GM18520 (cell line): ENCODE data around the gene SLC39A11.

ENCODE experiments used
- ATAC-seq: cut with Tn5 transposase; IDR thresholded peaks from one replicate; pipeline ENCODE4 v1.9.1; 2021; ENCODE audit not compliant: unreplicated experiment

Gene SLC39A11

GRCh38 chr17:72671016-72671415 lies 421.5 kb downstream of the SLC39A11 start:
- no peak for ATAC-seq

DNA sequence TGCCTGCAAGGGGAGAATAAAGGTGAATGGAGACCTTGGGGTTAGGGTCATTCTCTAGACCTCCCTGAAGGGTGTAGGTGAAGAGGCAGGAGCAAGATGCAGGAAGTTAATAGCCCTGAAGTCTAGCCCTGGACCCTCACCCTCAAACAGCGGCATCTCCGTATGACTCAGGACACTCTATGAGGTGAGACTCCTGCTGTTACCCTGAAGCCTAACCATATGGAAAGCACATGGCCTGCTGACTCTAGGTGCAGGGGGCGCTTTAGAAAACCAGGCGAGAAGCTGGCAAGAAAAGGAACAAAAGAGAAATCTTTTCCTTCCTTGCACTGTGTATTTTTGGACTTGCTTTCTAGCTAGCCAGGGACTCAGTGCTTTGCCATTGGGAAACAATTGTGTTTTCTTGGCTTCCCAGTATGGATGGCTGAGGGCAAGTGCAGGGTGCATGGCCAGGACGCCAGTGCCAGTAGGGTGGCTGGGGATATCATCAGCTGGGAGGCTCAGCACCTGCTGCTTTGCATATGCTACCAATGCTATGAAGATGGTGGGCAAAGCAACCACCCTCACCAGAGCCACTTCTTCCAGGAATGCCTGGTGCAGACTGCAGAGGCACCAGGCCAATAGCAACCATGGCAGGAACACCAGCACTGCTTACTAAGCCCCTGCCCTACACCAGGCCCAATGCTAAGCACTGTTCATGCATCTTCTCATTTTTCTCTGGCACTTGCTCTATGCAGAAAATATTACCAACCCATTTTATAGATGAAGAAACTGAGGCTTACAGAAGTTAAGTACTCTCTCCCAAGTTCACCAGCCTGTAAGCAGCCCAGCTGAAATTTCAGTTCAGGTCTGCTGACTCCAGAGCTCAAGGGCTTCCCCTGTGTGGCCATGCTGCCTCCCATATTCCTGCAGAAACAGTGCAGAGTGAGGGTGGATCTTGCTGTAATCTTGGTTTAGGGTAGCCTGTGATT lies 425.1 kb downstream of the SLC39A11 start:
- ATAC-seq = no peak

GRCh38 chr17:72665852-72666851 lies 426.3 kb downstream of the SLC39A11 start:
- ATAC-seq = no peak

GRCh38 chr17:72662827-72663190 lies 429.7 kb downstream of the SLC39A11 start:
- ATAC-seq = no peak

- ATAC-seq = no peak
Measured at GRCh38 chr17:72661945-72662826, 430.3 kb downstream of the SLC39A11 start.

DNA sequence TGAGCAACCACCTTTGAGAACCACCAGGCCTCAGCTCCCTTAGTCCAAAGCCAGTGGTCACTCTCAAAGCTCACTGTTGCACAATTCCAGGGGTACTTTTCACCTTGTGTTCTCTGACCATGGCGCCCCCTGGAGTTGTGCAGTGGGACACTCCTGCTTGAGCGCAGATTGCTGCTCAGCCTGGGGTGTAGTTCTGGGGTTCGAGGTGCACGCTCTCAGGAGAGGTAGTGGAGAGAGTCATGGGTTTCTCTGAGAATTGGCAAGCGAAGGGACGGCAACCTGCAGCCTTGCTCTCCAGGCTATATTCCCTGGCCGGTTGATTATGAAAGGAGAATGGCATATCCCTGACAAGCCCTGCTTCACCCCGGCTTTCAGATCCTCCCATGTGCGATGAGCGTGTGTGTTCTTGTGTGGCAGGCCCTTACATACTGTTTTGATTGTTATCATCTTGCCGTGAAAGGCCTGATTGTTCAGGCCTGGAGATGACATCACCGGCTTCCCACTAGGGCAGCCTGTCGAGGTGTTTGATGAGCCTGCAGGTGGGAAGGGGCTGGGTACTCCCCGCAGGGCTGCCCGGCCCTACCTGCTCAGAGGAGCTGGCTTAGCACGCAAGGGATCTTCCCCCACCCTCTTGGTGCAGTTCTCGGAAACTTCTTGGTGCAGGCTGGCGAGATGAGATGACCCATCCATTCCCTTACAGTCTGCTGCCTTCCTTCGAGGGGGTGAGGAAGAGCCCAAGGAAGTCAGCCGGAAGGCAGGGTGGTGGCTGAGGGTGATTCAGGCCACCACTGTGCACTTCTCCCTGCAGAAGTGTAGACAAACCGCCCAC lies 431.2 kb downstream of the SLC39A11 start:
- no peak for ATAC-seq

DNA sequence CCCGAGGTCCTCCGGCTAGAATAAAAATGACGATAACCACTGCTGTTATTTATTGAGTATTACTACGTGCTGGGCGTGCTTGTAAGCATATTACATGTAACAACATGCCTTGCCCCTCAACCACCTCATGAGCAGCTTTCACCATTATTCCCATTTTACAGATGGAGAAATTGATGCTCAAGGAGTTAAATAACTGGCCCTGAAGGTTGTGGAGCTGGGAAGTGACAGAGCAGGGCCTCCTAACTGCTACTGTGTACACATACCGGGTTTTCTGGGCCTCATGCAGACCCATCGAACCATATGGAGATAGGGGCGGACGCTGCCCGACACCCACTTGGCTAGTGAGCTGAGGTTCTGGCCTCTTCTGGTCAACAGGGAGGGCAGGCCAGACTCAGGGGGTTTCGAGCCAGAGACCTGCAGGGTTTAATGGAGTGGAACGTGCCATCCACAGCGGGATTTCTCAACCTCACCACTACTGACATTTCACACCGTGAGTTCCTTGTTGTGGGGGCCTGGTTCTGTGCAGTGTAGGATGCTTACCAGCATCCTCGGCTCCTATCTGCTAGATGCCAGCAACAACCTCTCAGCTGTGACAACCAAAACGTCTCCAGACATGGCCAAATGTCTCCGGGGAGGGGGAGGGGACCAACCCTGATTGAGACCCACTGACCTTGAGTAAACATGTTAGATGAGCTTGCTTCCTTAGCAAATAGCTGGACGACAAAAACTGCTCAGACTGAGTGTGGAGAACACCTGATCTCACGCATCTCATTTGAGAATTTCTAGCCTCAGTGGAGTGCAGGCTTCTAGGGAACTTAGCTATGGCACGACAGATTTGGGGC lies 432.0 kb downstream of the SLC39A11 start:
- no peak for ATAC-seq

GRCh38 chr17:72659811-72660210 lies 432.7 kb downstream of the SLC39A11 start:
- no peak for ATAC-seq

- no peak for ATAC-seq
Measured at GRCh38 chr17:72658675-72659074, 433.8 kb downstream of the SLC39A11 start.

DNA sequence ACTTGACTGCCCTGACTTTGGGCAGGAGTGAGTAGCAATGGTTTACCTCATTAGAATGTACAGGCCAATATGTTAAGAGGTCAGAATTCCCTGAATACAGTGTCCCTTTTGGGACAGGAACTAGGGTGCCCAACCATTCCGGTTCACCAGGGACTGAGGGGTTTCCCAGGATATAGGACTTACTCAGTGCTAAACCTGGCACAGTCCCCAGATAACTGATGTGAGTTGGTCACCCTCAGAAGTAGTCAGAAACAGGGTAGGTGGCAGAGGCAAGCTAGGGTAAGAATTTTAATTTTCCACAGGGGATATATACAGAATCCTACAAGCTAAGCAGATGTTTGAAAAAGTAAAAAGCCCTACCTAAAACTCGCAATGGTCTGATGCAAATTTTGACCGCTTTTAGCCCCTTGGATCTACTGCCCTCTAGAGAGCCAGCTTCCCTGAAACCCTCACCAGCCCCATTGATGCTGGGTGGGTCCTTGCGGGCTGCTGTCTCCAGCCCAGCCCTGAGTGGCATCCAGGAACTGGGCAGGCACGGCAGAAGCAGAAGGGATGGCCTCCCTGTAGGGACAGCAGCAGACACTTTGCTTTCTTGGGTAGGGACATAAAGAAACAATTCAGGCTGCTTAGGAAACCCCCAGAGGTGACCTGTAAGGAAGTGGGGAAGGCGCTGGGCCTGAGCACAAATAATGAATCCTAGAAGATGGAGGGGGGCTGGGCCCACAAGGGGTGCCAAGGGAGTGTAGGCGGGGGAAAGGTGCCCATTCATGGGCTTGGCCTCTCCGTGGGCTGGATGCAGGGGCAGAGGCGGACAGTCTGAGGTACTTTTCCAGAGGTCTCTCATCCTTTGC lies 434.8 kb downstream of the SLC39A11 start:
- no peak for ATAC-seq

DNA sequence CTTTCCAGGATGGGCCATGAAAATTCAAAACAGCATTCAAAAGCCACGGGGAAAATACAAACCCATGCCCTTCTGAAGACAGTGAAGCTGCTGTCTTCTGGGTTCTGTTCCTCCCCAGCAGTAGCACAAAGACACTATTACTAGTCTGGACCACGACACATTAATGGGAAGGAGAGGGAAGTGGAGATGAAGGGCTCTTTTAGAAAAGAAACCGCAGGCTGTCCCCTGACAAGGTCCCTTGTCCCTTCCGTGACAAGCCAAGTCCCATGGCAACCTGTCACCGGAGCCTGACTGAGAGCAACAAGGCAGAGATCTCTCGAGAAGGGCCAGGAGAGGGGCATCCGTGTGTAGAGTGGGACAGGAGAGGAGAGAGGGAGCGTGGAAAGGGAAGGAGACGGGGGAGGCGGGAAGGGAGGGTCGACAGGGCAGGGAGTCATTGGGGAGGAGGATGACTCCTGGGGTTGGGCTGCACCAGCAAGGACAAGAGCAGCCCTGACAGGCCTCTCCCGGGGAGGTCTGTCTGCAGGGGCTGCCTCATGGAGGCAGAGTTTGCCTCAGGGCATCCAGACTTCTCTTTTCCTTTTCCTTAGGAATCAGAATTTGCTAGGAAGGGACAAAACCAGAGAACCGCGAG lies 436.2 kb downstream of the SLC39A11 start:
- no peak for ATAC-seq

- no peak for ATAC-seq
Measured at GRCh38 chr17:72654706-72655105, 437.8 kb downstream of the SLC39A11 start.

DNA sequence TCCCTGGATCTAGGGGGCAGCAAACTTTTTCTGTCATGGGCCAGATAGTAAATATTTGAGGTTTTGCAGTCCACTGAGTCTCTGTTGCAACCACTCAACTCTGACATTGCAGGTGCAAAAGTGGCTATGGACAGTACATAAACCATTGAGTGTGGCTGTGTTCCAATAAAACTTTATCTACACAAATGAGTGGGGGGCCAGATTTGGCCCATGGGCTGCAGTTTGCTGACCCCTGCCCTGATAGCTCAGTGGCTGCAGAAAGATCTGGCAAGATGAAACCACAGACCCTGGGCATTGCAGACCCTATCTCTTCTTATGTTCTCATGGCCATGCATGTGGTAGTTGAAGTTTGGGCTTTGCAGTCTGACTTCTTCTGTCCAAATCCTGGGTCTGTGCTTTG lies 440.5 kb downstream of the SLC39A11 start:
- no peak for ATAC-seq

DNA sequence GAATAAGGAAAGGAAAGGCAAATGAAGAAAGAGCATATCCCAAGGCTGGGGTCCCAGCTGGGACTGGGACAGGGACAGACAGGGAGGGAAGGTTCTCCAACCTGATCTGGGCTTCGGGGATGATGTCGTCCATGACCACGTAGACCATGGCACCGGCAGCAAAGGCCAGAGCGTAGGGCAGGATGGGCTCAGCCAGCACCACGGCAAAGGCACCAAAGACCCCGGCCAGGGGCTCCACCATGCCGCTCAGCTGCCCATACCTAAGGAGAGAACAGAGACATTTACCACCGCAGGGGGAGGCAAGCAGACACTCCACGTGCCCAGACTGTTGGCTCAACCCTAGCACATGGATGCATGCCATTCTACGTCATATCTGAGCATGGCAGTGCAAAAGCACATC lies 443.8 kb downstream of the SLC39A11 start:
- ATAC-seq = no peak

GRCh38 chr17:72646176-72646575 lies 446.3 kb downstream of the SLC39A11 start:
- ATAC-seq = no peak

DNA sequence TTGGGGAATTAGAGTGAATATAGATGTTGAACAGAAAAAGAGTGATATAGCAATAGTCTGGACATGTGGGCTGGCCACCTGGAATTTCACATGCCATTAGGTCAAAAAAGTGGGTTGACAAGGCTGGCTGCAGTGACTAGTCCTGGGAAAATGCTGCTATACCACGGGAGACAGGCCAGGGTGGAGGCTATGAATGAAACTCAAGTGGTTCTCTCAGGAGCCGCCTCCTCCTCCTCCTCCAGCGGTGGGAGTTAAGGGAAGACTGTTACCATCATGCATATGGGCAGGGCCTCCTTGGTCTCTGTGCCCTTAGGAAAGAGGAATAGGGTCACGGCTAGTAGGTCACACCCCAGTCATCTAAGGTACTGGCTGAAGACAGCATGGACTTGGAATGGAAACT lies 448.0 kb downstream of the SLC39A11 start:
- ATAC-seq = no peak

GRCh38 chr17:72643575-72644216 lies 448.8 kb downstream of the SLC39A11 start:
- no peak for ATAC-seq
